Prostate gland (tissue), 2 donors: ENCODE results near the gene PER2.

Experiments used
- POLR2A ChIP-seq: fragments of 450-650 bp; IDR thresholded peaks from one replicate; pipeline ENCODE4 v1.6.1; 2016; ENCODE audit warnings: antibody characterized with exemption, mild to moderate bottlenecking
- POLR2AphosphoS5 ChIP-seq: sonication (generic); formaldehyde crosslinking; IDR thresholded peaks from one replicate; pipeline ENCODE4 v1.6.1; 2017; ENCODE audit warnings: antibody characterized with exemption
- TF ChIP-seq, protein P1 (sequence below), 4 experiments: fragments of 200-600 bp in 2 of 4; fragments of 450-650 bp in 2 of 4; sonication (generic) in 2 of 4; IDR thresholded peaks; 1 replicate in 3 of 4; 2 replicates in 1 of 4; pipeline ENCODE4 v1.5.1; 2016 to 2019; ENCODE audit warnings: antibody characterized with exemption in 4 of 4, mild to moderate bottlenecking in 2 of 4, moderate library complexity in 2 of 4

DNA sequence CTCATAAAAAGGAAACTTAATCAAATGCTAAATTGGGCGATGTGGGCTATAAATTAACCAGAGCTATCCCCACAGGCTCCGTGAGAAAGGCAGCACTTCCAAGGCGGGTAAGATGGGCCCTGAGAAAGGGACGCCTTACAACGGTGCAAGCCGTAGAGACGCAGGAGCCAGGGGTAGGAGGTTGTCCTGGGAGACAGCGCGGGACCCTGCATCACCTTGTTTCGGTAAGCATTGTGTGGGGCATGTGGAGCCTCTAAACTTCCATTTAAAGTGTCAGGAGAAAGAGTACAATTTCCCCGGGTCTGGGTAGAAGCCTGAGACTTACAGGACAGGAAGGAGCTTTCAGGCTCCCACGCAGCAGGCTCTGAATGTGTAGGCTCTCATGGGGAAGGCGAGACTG lies 1.2 kb upstream of the PER2 start:
- TF ChIP-seq, protein P1, sequence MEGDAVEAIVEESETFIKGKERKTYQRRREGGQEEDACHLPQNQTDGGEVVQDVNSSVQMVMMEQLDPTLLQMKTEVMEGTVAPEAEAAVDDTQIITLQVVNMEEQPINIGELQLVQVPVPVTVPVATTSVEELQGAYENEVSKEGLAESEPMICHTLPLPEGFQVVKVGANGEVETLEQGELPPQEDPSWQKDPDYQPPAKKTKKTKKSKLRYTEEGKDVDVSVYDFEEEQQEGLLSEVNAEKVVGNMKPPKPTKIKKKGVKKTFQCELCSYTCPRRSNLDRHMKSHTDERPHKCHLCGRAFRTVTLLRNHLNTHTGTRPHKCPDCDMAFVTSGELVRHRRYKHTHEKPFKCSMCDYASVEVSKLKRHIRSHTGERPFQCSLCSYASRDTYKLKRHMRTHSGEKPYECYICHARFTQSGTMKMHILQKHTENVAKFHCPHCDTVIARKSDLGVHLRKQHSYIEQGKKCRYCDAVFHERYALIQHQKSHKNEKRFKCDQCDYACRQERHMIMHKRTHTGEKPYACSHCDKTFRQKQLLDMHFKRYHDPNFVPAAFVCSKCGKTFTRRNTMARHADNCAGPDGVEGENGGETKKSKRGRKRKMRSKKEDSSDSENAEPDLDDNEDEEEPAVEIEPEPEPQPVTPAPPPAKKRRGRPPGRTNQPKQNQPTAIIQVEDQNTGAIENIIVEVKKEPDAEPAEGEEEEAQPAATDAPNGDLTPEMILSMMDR (IDR thresholded peaks at IDR 0.05): no peak
- TF ChIP-seq POLR2A: no peak
- no peak for TF ChIP-seq POLR2AphosphoS5
